PC-3 (cell line): Measurements from ENCODE around the gene TMEM141. TPM values are rescaled to one million over a fixed set of nuclear protein-coding genes. Genes with fewer than 3 reads are reported as not detected.
"Not testable (repeated sequence)": the region's sequence is repeated elsewhere in the genome, so short reads cannot be mapped to it uniquely, and the experiment has no call there.

ENCODE experiments used
- ATAC-seq: fragments of 200-7000 bp; cut with Tn5 transposase; 2 replicates; pipeline ENCODE4 v1.9.1; 2020; ENCODE audit warnings: mild to moderate bottlenecking, moderate library complexity
- BruUV-seq: library from RNA; stranded (reverse); fragments of 400-500 nt; replicated peaks from 2 replicates; lab custom pipeline; 2021; lab: Mats Ljungman, UMichigan
- CTCF ChIA-PET: fragments of 300-600 bp; sonication (Branson Sonifier 250); formaldehyde crosslinking; loops from one replicate; lab custom pipeline; 2022; ENCODE audit warnings: antibody characterized with exemption; lab: Charles Lee
- POLR2A ChIA-PET: fragments of 300-600 bp; sonication (Branson Sonifier 250); formaldehyde crosslinking; loops from one replicate; lab custom pipeline; 2022; ENCODE audit warnings: antibody characterized with exemption; ENCODE audit not compliant: unreplicated experiment; lab: Charles Lee
- DNase-seq: peaks from one replicate; pipeline ENCODE4 v3.0.0-alpha.2; 2015
- H2AFZ ChIP-seq: fragments of 300-600 bp; sonication (generic); 2 replicates; pipeline ENCODE4 v1.6.0; 2016; ENCODE audit warnings: antibody characterized with exemption, low read length
- H3F3A ChIP-seq: fragments of 300-600 bp; sonication (generic); one replicate; pipeline ENCODE4 v1.6.0; 2017; ENCODE audit warnings: antibody characterized with exemption, low read length, control low read depth, mild to moderate bottlenecking; ENCODE audit not compliant: unreplicated experiment
- H3K27ac ChIP-seq: fragments of 300-600 bp; sonication (generic); 2 replicates; pipeline ENCODE4 v1.5.1; 2016; ENCODE audit warnings: mild to moderate bottlenecking, low read length
- H3K27me3 ChIP-seq: fragments of 300-600 bp; sonication (generic); 2 replicates; pipeline ENCODE4 v1.6.1; 2016; ENCODE audit warnings: low read length, mixed read lengths
- H3K36me3 ChIP-seq: fragments of 300-600 bp; sonication (generic); 2 replicates; pipeline ENCODE4 v1.6.1; 2016; ENCODE audit warnings: low read depth, mixed run types, low read length, mixed read lengths
- H3K4me1 ChIP-seq: fragments of 300-600 bp; sonication (generic); 2 replicates; pipeline ENCODE4 v1.5.1; 2016; ENCODE audit warnings: low read length; ENCODE audit not compliant: insufficient read depth
- H3K4me2 ChIP-seq: fragments of 300-600 bp; sonication (generic); 2 replicates; pipeline ENCODE4 v1.6.0; 2016; ENCODE audit warnings: low read length
- H3K4me3 ChIP-seq: fragments of 300-600 bp; sonication (generic); 2 replicates; pipeline ENCODE4 v1.5.1; 2016; ENCODE audit warnings: mild to moderate bottlenecking, low read length, mixed read lengths
- H3K79me2 ChIP-seq: fragments of 300-600 bp; sonication (generic); 2 replicates; pipeline ENCODE4 v1.6.1; 2017; ENCODE audit warnings: low read length, mixed read lengths
- H3K9ac ChIP-seq: fragments of 300-600 bp; sonication (generic); 2 replicates; pipeline ENCODE4 v1.6.0; 2016; ENCODE audit warnings: mild to moderate bottlenecking, low read length
- H3K9me2 ChIP-seq: fragments of 300-600 bp; sonication (generic); replicated peaks from 2 replicates; pipeline ENCODE4 v1.6.1; 2016; ENCODE audit warnings: mixed run types, low read length, mixed read lengths
- H3K9me3 ChIP-seq: fragments of 300-600 bp; sonication (generic); 2 replicates; pipeline ENCODE4 v1.6.1; 2016; ENCODE audit warnings: low read length, mixed read lengths
- H4K20me1 ChIP-seq: fragments of 300-600 bp; sonication (generic); 2 replicates; pipeline ENCODE4 v1.6.1; 2016; ENCODE audit warnings: low read length, mixed read lengths
- EZH2 ChIP-seq: fragments of 300-600 bp; sonication (generic); IDR thresholded peaks from one replicate; pipeline ENCODE4 v1.6.1; 2017; ENCODE audit warnings: antibody characterized with exemption, mild to moderate bottlenecking, low read length; ENCODE audit not compliant: unreplicated experiment
- EZH2phosphoT487 ChIP-seq: fragments of 300-600 bp; sonication (generic); IDR thresholded peaks from 2 replicates; pipeline ENCODE4 v1.6.1; 2018; ENCODE audit warnings: mild to moderate bottlenecking, antibody characterized with exemption, low read length, borderline replicate concordance
- intact Hi-C: fragments of 100-400 bp; cut with micrococcal nuclease; formaldehyde crosslinking; loops from 2 replicates; pipeline ENCODE4 v1.9.0; 2023
- total RNA-seq: library from RNA; depleted of rRNA; stranded (reverse); fragments of >200 nt; gene quantifications from 2 replicates; pipeline ENCODE4 v1.2.3, GENCODE V29; 2014
- TF ChIP-seq, protein P1 (sequence below): fragments of 300-600 bp; sonication (generic); conservative IDR thresholded peaks from 2 replicates; pipeline ENCODE4 v1.5.1; 2017; ENCODE audit warnings: antibody characterized with exemption, low read depth, mild to moderate bottlenecking, low read length

TMEM141 gene
- total RNA-seq, 1 experiment from 2014 or later = 101 TPM

DNA sequence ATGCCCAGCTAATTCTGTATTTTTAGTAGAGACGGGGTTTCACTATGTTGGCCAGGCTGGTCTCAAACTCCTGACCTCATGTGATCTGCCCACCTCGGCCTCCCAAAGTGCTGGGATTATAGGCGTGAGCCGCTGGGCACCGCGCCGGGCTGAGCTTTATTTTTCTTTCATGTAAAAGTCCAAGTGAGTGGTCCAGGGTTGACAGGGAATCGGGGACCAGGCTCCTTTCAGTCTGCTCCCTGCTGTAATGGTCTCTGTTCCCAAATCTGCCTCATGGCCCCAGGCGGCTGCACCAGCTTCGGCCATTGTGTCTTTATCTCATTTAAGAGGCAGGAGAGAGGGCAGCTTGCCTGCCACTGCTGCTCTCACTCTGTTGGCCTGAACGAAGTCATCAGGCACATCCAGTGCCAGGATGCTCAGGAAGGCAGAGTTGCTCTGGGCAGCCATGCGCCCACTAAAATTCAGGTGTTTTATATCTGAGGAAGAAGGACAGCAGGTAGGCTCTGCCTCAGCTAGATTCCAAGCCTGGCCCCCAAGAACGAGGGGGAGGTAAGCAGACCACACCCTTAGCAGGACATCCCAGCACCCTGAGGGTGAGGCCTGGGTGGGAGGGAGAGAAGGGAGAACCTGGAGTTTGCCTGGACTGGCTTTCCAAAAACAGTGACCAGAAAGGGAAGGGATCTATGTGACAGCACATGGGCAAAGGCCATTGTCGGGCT is 3.3 kb downstream of the TMEM141 start:
- CTCF ChIA-PET = no interaction called here
- TF ChIP-seq EZH2 (no peak), EZH2phosphoT487 (no peak)
- TF ChIP-seq, protein P1, sequence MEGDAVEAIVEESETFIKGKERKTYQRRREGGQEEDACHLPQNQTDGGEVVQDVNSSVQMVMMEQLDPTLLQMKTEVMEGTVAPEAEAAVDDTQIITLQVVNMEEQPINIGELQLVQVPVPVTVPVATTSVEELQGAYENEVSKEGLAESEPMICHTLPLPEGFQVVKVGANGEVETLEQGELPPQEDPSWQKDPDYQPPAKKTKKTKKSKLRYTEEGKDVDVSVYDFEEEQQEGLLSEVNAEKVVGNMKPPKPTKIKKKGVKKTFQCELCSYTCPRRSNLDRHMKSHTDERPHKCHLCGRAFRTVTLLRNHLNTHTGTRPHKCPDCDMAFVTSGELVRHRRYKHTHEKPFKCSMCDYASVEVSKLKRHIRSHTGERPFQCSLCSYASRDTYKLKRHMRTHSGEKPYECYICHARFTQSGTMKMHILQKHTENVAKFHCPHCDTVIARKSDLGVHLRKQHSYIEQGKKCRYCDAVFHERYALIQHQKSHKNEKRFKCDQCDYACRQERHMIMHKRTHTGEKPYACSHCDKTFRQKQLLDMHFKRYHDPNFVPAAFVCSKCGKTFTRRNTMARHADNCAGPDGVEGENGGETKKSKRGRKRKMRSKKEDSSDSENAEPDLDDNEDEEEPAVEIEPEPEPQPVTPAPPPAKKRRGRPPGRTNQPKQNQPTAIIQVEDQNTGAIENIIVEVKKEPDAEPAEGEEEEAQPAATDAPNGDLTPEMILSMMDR = no peak
- Histone ChIP-seq H3K4me2 (no peak overlapping the region), H3K9me3 (no peaks in the 10 kb centered on the region), H2AFZ (no peak overlapping the region), H3F3A (no peaks in the 10 kb centered on the region), H3K9me2 (no peaks in the 10 kb centered on the region), H3K27me3 (no peaks in the 10 kb centered on the region), H4K20me1 (no peaks in the 10 kb centered on the region), H3K27ac (no peak overlapping the region), H3K4me3 (no peak overlapping the region), H3K79me2 (peaks cover 13% of the 10 kb centered on the region), H3K9ac (no peak overlapping the region), H3K36me3 (peaks cover 2% of the 10 kb centered on the region; the same call in 1 of the 2 replicates), H3K4me1 (peaks cover 27% of the 10 kb centered on the region)
- intact Hi-C loops = no loop called here
- ATAC-seq (no peak), DNase-seq (no peak)
- POLR2A ChIA-PET = no interaction called here
- BruUV-seq = no TSS peak

DNA sequence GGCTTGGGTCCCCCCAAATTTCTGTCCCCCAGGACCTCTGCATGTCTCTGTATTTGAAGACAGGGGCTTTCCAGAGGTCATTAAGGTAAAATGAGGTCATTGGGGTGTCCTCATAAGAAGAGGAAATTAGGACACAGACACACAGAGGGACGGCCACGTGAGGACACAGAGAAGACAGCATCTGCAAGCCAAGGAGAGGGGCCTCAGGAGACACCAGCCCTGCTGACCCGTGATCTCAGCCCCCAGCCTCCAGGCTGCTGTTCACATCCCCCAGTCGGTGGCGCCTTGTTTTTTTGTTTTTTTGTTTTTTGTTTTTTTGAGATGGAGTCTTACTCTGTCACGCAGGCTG is 3.8 kb downstream of the TMEM141 start:
- DNase-seq (no peak), ATAC-seq (no peak)
- H3F3A ChIP-seq = no peaks in the 10 kb centered on the region
- H3K27ac ChIP-seq = no peak overlapping the region
- intact Hi-C loops = no loop called here
- no TSS peak for BruUV-seq
- ChIA-PET POLR2A (no interaction called here), CTCF (no interaction called here)
- no peak overlapping the region for H3K4me2 ChIP-seq
- H3K9ac ChIP-seq = no peak overlapping the region
- peaks cover 13% of the 10 kb centered on the region for H3K79me2 ChIP-seq
- peaks cover 28% of the 10 kb centered on the region for H3K4me1 ChIP-seq
- no peaks in the 10 kb centered on the region for H3K9me3 ChIP-seq
- no peak overlapping the region for H3K4me3 ChIP-seq
- no peaks in the 10 kb centered on the region for H3K27me3 ChIP-seq
- no peaks in the 10 kb centered on the region for H4K20me1 ChIP-seq
- H3K9me2 ChIP-seq = no peaks in the 10 kb centered on the region
- H2AFZ ChIP-seq = no peak overlapping the region
- H3K36me3 ChIP-seq = peaks cover 2% of the 10 kb centered on the region; the same call in 1 of the 2 replicates
- TF ChIP-seq EZH2 (no peak), EZH2phosphoT487 (no peak)
- TF ChIP-seq, protein P1 = no peak

- ChIA-PET CTCF (no interaction called here), POLR2A (interaction anchor here (0.6 kb wide), 1 partner anchor 62 kb away, joined by 3 read pairs; no protein-coding TSS in a partner anchor)
- Histone ChIP-seq H3K4me3 (no peak within 1 kb of the TSS), H3K36me3 (peaks cover 2% of the 10 kb centered on the region; the same call in 1 of the 2 replicates), H3K9ac (no peak within 1 kb of the TSS), H3K79me2 (peaks cover 12% of the 10 kb centered on the region), H3K27me3 (no peaks in the 10 kb centered on the region), H2AFZ (no peak within 1 kb of the TSS), H4K20me1 (no peaks in the 10 kb centered on the region), H3K27ac (no peak within 1 kb of the TSS), H3K4me2 (no peak within 1 kb of the TSS), H3K4me1 (peaks cover 28% of the 10 kb centered on the region), H3K9me2 (no peaks in the 10 kb centered on the region), H3K9me3 (no peaks in the 10 kb centered on the region), H3F3A (no peaks in the 10 kb centered on the region)
- TF ChIP-seq EZH2 = no peak
- DNase-seq (no peak), ATAC-seq (no peak)
- BruUV-seq = no TSS peak
- intact Hi-C loops = no loop called here
Observed at GRCh38 chr9:136796238-136796774, 5.2 kb downstream of the TMEM141 start, which contains the start of gene CCDC183. Gene CCDC183 (plus strand): TSS chr9:136796338. CDS start chr9:136796398, 60 bp downstream.

DNA sequence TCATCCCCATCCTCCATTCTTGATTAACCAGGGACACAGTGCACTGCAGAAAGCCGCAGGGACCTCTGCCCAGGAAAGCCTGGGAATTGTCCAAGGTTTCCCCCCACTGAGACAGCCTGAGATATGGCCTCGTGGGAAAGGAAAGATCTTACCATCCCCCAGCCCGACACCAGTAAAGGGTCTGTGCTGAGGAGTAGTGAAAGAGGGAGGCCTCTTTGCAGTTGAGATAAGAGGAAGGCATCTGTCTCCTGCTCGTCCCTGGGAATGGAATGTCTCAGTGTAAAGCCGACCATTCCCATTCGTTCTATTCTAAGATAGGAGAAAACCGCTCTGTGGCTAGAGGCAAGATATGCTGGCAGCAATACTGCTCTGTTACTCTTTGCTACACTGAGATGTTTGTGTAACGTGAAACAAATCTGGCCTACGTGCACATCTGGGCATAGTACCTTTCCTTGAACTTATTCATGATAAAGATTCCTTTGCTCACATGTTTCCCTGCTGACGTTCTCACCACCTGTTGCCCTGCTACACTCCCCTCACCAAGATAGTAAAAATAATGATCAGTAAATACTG is 5.7 kb downstream of the TMEM141 start:
- BruUV-seq, H3K36me3 ChIP-seq, H3K9ac ChIP-seq, CTCF ChIA-PET, H3K4me2 ChIP-seq, H3K27me3 ChIP-seq, H3K27ac ChIP-seq, intact Hi-C loops, ATAC-seq, H2AFZ ChIP-seq, H3F3A ChIP-seq, H3K4me3 ChIP-seq, H3K9me3 ChIP-seq, H4K20me1 ChIP-seq, H3K9me2 ChIP-seq, H3K79me2 ChIP-seq: not testable (repeated sequence)
- POLR2A ChIA-PET = interaction anchor here (0.6 kb wide), 1 partner anchor 61 kb away, joined by 3 read pairs; no protein-coding TSS in a partner anchor
- H3K4me1 ChIP-seq = peaks cover 26% of the 10 kb centered on the region
- peak; percentile 23 for DNase-seq
